Measurements from ENCODE around the gene SPATA31C2. TPM values are rescaled to one million over a fixed set of nuclear protein-coding genes. Genes with fewer than 3 reads are reported as not detected.
A peak's percentile ranks its signal among the peaks of the same experiment; 100 is the strongest.

The SPATA31C2 gene
- total RNA-seq, 1 experiment from 2014 or later: 0.15 TPM

GRCh38 chr9:88092797-88093331 is 45.4 kb downstream of the SPATA31C2 start:
- H2AFZ ChIP-seq (ENCODE audit: low read length): peak overlapping the region; percentile 69
- H3T11ph ChIP-seq (ENCODE audit: low read length): no peak overlapping the region
- no peak overlapping the region for H3K27ac ChIP-seq (ENCODE audit: insufficient read length, low read depth, low read length)
- no peak overlapping the region for H2AK5ac ChIP-seq (ENCODE audit: insufficient read length, low read length)
- no peaks in the 10 kb centered on the region for H4K20me1 ChIP-seq (ENCODE audit: control insufficient read depth, insufficient read depth, insufficient read length)
- H4K8ac ChIP-seq (replicated peaks; ENCODE audit: insufficient read length, low read depth, low read length): no peak overlapping the region
- no peak overlapping the region for H3K14ac ChIP-seq (ENCODE audit: insufficient read depth, low read length)
- H2BK20ac ChIP-seq (ENCODE audit: low read depth, low read length, poor library complexity, severe bottlenecking): no peak overlapping the region
- no peak overlapping the region for H3K18ac ChIP-seq (ENCODE audit: insufficient read length, low read depth, low read length)
- no peaks in the 10 kb centered on the region for H3K4me1 ChIP-seq (ENCODE audit: insufficient read depth, low read length)
- H3K56ac ChIP-seq (ENCODE audit: insufficient read length, low read depth, low read length): no peak overlapping the region
- DNase-seq: no peak
- no peak overlapping the region for H2BK5ac ChIP-seq (ENCODE audit: insufficient read length, low read length)
- Mint-ChIP-seq H3K27me3 (ENCODE audit: low read depth) (0 out of 2 replicates have a peak, but pooled peaks cover 1% of the 10 kb centered on the region), H3K4me1 (peaks cover 6 to 15% of the 10 kb centered on the region in 2 experiments), H3K4me3 (no peak overlapping the region), H3K9me3 (no peaks in the 10 kb centered on the region), H3K27ac (peak overlapping the region in 1 of 3 experiments; percentile 33; a peak in 2 of 7 replicates), H3K36me3 (ENCODE audit: insufficient read depth in 1 of 3, low read depth in 3 of 3) (no peaks in the 10 kb centered on the region)
- H2BK12ac ChIP-seq (ENCODE audit: insufficient read length, low read depth, low read length): no peak overlapping the region
- no peak overlapping the region for H2BK120ac ChIP-seq (ENCODE audit: low read depth, low read length, poor library complexity, severe bottlenecking)
- H4K91ac ChIP-seq (ENCODE audit: insufficient read length, low read depth, low read length): no peak overlapping the region
- H3K27me3 ChIP-seq (ENCODE audit: insufficient read depth, low read length): no peaks in the 10 kb centered on the region
- no peak overlapping the region for H2BK15ac ChIP-seq (ENCODE audit: low read depth, low read length)
- no peak overlapping the region for H3K9ac ChIP-seq (ENCODE audit: extremely low read depth, insufficient read length, low read length)
- H3K79me1 ChIP-seq (ENCODE audit: insufficient read depth, low read depth, low read length, poor library complexity, severe bottlenecking): no peaks in the 10 kb centered on the region
- WGBS (ENCODE audit: extremely low coverage, insufficient read length, low lambda C conversion rate): no CpG with 5 or more reads among the region's 10 CpGs
- no peak overlapping the region for H3K4me2 ChIP-seq (ENCODE audit: insufficient read depth, insufficient read length, low read length)
- no peak overlapping the region for H4K5ac ChIP-seq (ENCODE audit: insufficient read length, low read depth, low read length)
- H3K23me2 ChIP-seq (ENCODE audit: insufficient read length, low read depth, low read length, poor library complexity, severe bottlenecking): no peaks in the 10 kb centered on the region
- no peak overlapping the region for H3K23ac ChIP-seq (ENCODE audit: insufficient read length, low read depth, low read length)
- no peaks in the 10 kb centered on the region for H3K9me3 ChIP-seq (ENCODE audit: control insufficient read depth, low read depth, low read length)
- H3K4ac ChIP-seq (ENCODE audit: low read depth, low read length): no peak overlapping the region
- H3K79me2 ChIP-seq (ENCODE audit: insufficient read depth, low read length): no peaks in the 10 kb centered on the region
- no peak for TF ChIP-seq CTCF (conservative IDR thresholded peaks at IDR 0.05)

Data from H9 (cell line).